HCT116 (cell line): ENCODE data around the gene MARK1. TPM values are rescaled to one million over a fixed set of nuclear protein-coding genes. Genes with fewer than 3 reads are reported as not detected.

Experiments used
- ATAC-seq: fragments of 200-7000 bp; cut with Tn5 transposase; 2 replicates; pipeline ENCODE4 v1.9.1; 2020; ENCODE audit warnings: mild to moderate bottlenecking, moderate library complexity
- BruUV-seq: library from RNA; stranded (reverse); fragments of 400-500 nt; replicated peaks from 2 replicates; lab custom pipeline; 2021; lab: Mats Ljungman, UMichigan
- CTCF ChIA-PET: fragments of 300-600 bp; sonication (Branson Sonifier 250); formaldehyde crosslinking; loops from one replicate; lab custom pipeline; 2021; ENCODE audit warnings: antibody characterized with exemption; lab: Charles Lee
- POLR2A ChIA-PET: fragments of 300-600, 350-600 bp; sonication (Branson Sonifier 250); formaldehyde crosslinking; loops from one replicate; lab custom pipeline; 2021; ENCODE audit warnings: antibody characterized with exemption; lab: Charles Lee
- RAD21 ChIA-PET, 2 experiments: fragments of 300-600 bp; sonication (Branson Sonifier 250); formaldehyde crosslinking; loops; one replicate each; lab custom pipeline; 2023; ENCODE audit warnings: low total read pairs in 2 of 2; ENCODE audit not compliant: uncharacterized antibody in 2 of 2, unreplicated experiment in 2 of 2, low non-redundant PET in 1 of 2; lab: Charles Lee
- DNase-seq: peaks from one replicate; pipeline ENCODE4 v3.0.0-alpha.2; 2010; ENCODE audit warnings: low read depth, low spot score
- H2AFZ ChIP-seq: fragments of 200-600 bp; shearing (Covaris generic), sonication (generic); 2 replicates; pipeline ENCODE4 v1.6.1; 2017; ENCODE audit warnings: low read depth, mixed run types, mixed read lengths, antibody characterized with exemption, low read length; ENCODE audit not compliant: poor library complexity, severe bottlenecking
- H3K27ac ChIP-seq: 2 replicates; pipeline ENCODE4 v1.5.1; 2012; ENCODE audit warnings: low read depth, low read length
- H3K27me3 ChIP-seq: fragments of 200-600 bp; sonication (generic); 2 replicates; pipeline ENCODE4 v1.6.1; 2016; ENCODE audit warnings: mixed run types, low read length, mixed read lengths; ENCODE audit not compliant: insufficient read depth
- H3K36me3 ChIP-seq, 2 experiments: fragments of 200-500 bp in 1 of 2; fragments of 200-600 bp in 1 of 2; sonication (Bioruptor generic) in 1 of 2; sonication (generic) in 1 of 2; 2 replicates each; pipeline versions ENCODE4 v1.5.1 to v1.6.1; 2014 to 2016; ENCODE audit warnings: low read length in 2 of 2, inconsistent platforms in 1 of 2, mixed read lengths in 1 of 2, mixed run types in 1 of 2; ENCODE audit not compliant: insufficient read depth in 2 of 2, control insufficient read depth in 1 of 2
- H3K4me1 ChIP-seq, 2 experiments: fragments of 200-600 bp in 1 of 2; sonication (generic) in 1 of 2; 2 replicates each; pipeline versions ENCODE4 v1.5.1 to v1.6.1; 2012 to 2017; ENCODE audit warnings: low read length in 2 of 2, inconsistent platforms in 1 of 2, mild to moderate bottlenecking in 1 of 2, mixed read lengths in 1 of 2, mixed run types in 1 of 2, moderate library complexity in 1 of 2; ENCODE audit not compliant: insufficient read depth in 2 of 2, control insufficient read depth in 1 of 2
- H3K4me2 ChIP-seq: fragments of 200-600 bp; sonication (generic); 2 replicates; pipeline ENCODE4 v1.6.1; 2017; ENCODE audit warnings: mixed run types, low read length, mixed read lengths
- H3K4me3 ChIP-seq, 2 experiments: fragments of 200-600 bp in 1 of 2; sonication (generic) in 1 of 2; replicated peaks in 1 of 2; 2 replicates each; pipeline ENCODE4 v1.5.1; 2011 to 2016; ENCODE audit warnings: low read length in 2 of 2, control low read depth in 1 of 2, low read depth in 1 of 2, mild to moderate bottlenecking in 1 of 2, mixed read lengths in 1 of 2, mixed run types in 1 of 2
- H3K79me2 ChIP-seq: fragments of 200-600 bp; sonication (generic); 2 replicates; pipeline ENCODE4 v1.6.1; 2017; ENCODE audit warnings: mild to moderate bottlenecking, mixed run types, low read length, moderate library complexity, mixed read lengths; ENCODE audit not compliant: insufficient read depth
- H3K9ac ChIP-seq: fragments of 200-600 bp; sonication (generic); 2 replicates; pipeline ENCODE4 v1.6.1; 2016; ENCODE audit warnings: low read length, mixed read lengths
- H3K9me2 ChIP-seq: fragments of 200-600 bp; sonication (generic), shearing (Covaris generic); 2 replicates; pipeline ENCODE4 v1.6.1; 2017; ENCODE audit warnings: mixed run types, mild to moderate bottlenecking, moderate library complexity; ENCODE audit not compliant: insufficient read depth
- H3K9me3 ChIP-seq, 2 experiments: fragments of 200-500 bp in 1 of 2; fragments of 200-600 bp in 1 of 2; sonication (Bioruptor generic) in 1 of 2; sonication (generic) in 1 of 2; 2 replicates each; pipeline ENCODE4 v1.6.1; 2014 to 2017; ENCODE audit warnings: low read length in 2 of 2, mixed read lengths in 2 of 2, inconsistent platforms in 1 of 2, low read depth in 1 of 2, mild to moderate bottlenecking in 1 of 2, mixed run types in 1 of 2, moderate library complexity in 1 of 2; ENCODE audit not compliant: control insufficient read depth in 1 of 2, insufficient read depth in 1 of 2
- H4K20me1 ChIP-seq: fragments of 200-600 bp; sonication (generic), shearing (Covaris generic); 2 replicates; pipeline ENCODE4 v1.6.1; 2017; ENCODE audit warnings: mixed run types, mild to moderate bottlenecking, moderate library complexity; ENCODE audit not compliant: insufficient read depth
- ATF3 ChIP-seq: IDR thresholded peaks from 2 replicates; pipeline ENCODE4 v1.6.1; 2012
- CBX3 ChIP-seq: IDR thresholded peaks from 2 replicates; pipeline ENCODE4 v1.6.1; 2012; ENCODE audit warnings: low read depth
- CEBPB ChIP-seq: IDR thresholded peaks from 2 replicates; pipeline ENCODE4 v1.6.1; 2012; ENCODE audit warnings: low read depth
- CTCF ChIP-seq, 3 experiments: fragments of 200-600 bp in 1 of 3; sonication (generic) in 1 of 3; IDR thresholded peaks in 2 of 3; conservative IDR thresholded peaks in 1 of 3; 2 replicates each; pipeline ENCODE4 v1.5.1; 2012 to 2017; ENCODE audit warnings: low read depth in 2 of 3, low read length in 2 of 3, antibody characterized with exemption in 1 of 3, borderline replicate concordance in 1 of 3, control low read depth in 1 of 3, mild to moderate bottlenecking in 1 of 3, mixed read lengths in 1 of 3, mixed run types in 1 of 3, moderate library complexity in 1 of 3; ENCODE audit not compliant: insufficient read depth in 1 of 3
- ELF1 ChIP-seq: IDR thresholded peaks from 2 replicates; pipeline ENCODE4 v1.6.1; 2012; ENCODE audit warnings: low read depth, borderline replicate concordance
- EZH2 ChIP-seq: fragments of 200-600 bp; sonication (generic); IDR thresholded peaks from 2 replicates; pipeline ENCODE4 v1.6.1; 2017; ENCODE audit warnings: antibody characterized with exemption, mixed run types
- EZH2phosphoT487 ChIP-seq: fragments of 200-600 bp; IDR thresholded peaks from 2 replicates; pipeline ENCODE4 v1.6.1; 2018; ENCODE audit warnings: antibody characterized with exemption, borderline replicate concordance
- FOSL1 ChIP-seq: IDR thresholded peaks from 2 replicates; pipeline ENCODE4 v1.6.1; 2012; ENCODE audit warnings: low read depth
- JUND ChIP-seq: IDR thresholded peaks from 2 replicates; pipeline ENCODE4 v1.6.1; 2012
- MAX ChIP-seq: IDR thresholded peaks from 2 replicates; pipeline ENCODE4 v1.6.1; 2012
- POLR2AphosphoS5 ChIP-seq: IDR thresholded peaks from 2 replicates; pipeline ENCODE4 v1.6.1; 2011; ENCODE audit warnings: mild to moderate bottlenecking, low read depth, low read length, moderate library complexity
- RAD21 ChIP-seq: IDR thresholded peaks from 2 replicates; pipeline ENCODE4 v1.6.1; 2012; ENCODE audit warnings: low read depth, mild to moderate bottlenecking
- REST ChIP-seq: IDR thresholded peaks from 2 replicates; pipeline ENCODE4 v1.6.1; 2012; ENCODE audit warnings: low read depth
- SIN3A ChIP-seq: IDR thresholded peaks from 2 replicates; pipeline ENCODE4 v1.6.1; 2012; ENCODE audit warnings: low read depth
- SP1 ChIP-seq: IDR thresholded peaks from 2 replicates; pipeline ENCODE4 v1.6.1; 2012; ENCODE audit warnings: low read depth
- SRF ChIP-seq: IDR thresholded peaks from 2 replicates; pipeline ENCODE4 v1.6.1; 2012; ENCODE audit warnings: low read depth
- TCF7L2 ChIP-seq: IDR thresholded peaks from 2 replicates; pipeline ENCODE4 v1.7.0; 2011; ENCODE audit warnings: borderline replicate concordance, inconsistent platforms; ENCODE audit not compliant: insufficient read depth, insufficient read length; ENCODE audit errors: extremely low read depth
- ZFX ChIP-seq: fragments of 450-650 bp; IDR thresholded peaks from 2 replicates; pipeline ENCODE4 v1.6.1; 2017
- ZNF274 ChIP-seq: fragments of 200-500 bp; sonication (Bioruptor generic); IDR thresholded peaks from 2 replicates; pipeline ENCODE4 v1.6.1; 2014; ENCODE audit warnings: mild to moderate bottlenecking, low read depth, low read length, inconsistent platforms
- intact Hi-C: fragments of 100-400 bp; cut with micrococcal nuclease; formaldehyde crosslinking; loops from 2 replicates; pipeline ENCODE4 v1.10.0; 2022
- total RNA-seq: library from RNA; stranded (reverse); gene quantifications from one replicate; pipeline ENCODE4 v1.2.1, GENCODE V29; 2021; ENCODE audit not compliant: unreplicated experiment

Gene MARK1
- total RNA-seq, 1 experiment from 2014 or later, result 3.6 TPM

- H3K9me3 ChIP-seq, result no peaks in the 10 kb centered on the region
- no peak for TF ChIP-seq ZNF274
- no peak for TF ChIP-seq JUND
- no peak for TF ChIP-seq RAD21
- TF ChIP-seq FOSL1, result no peak
- no peak for TF ChIP-seq MAX
- TF ChIP-seq CBX3, result no peak
- TF ChIP-seq EZH2phosphoT487, result no peak
- TF ChIP-seq SP1, result no peak
- no peak for TF ChIP-seq EZH2
- TF ChIP-seq ZFX, result no peak
- no peak for TF ChIP-seq REST
- TF ChIP-seq ELF1, result no peak
- no peak for TF ChIP-seq POLR2AphosphoS5
- TF ChIP-seq ATF3, result no peak
- no peak for TF ChIP-seq CEBPB
- no peak for TF ChIP-seq TCF7L2
- no peak for TF ChIP-seq CTCF (IDR thresholded peaks at IDR 0.05 in 2 of 3, conservative IDR thresholded peaks at IDR 0.05 in 1 of 3; ENCODE audit: borderline replicate concordance in 1 of 3, insufficient read depth in 1 of 3, low read depth in 2 of 3, low read length in 2 of 3)
- TF ChIP-seq SIN3A, result no peak
- no peak for TF ChIP-seq SRF
- TF ChIP-seq, all 23 proteins: peak for 0
- no TSS peak for BruUV-seq
- Histone ChIP-seq H4K20me1 (no peaks in the 10 kb centered on the region), H3K27ac (no peak overlapping the region), H3K9ac (no peak overlapping the region), H3K9me2 (no peaks in the 10 kb centered on the region), H3K4me2 (no peak overlapping the region), H3K79me2 (no peaks in the 10 kb centered on the region), H3K4me1 (no peaks in the 10 kb centered on the region), H3K36me3 (no peaks in the 10 kb centered on the region), H3K4me3 (no peak overlapping the region), H3K27me3 (no peaks in the 10 kb centered on the region), H2AFZ (no peak overlapping the region)
- intact Hi-C loops, result no loop called here
- DNase-seq (no peak), ATAC-seq (no peak)
- ChIA-PET POLR2A (no interaction called here), CTCF (no interaction called here), RAD21 (no interaction called here)
These were observed 36.3 kb downstream of the MARK1 start for GRCh38 chr1:220564216-220564615.
